ENCODE measurements around the gene PBX3. TPM values are rescaled to one million over a fixed set of nuclear protein-coding genes. Genes with fewer than 3 reads are reported as not detected.

PBX3 gene
- total RNA-seq, 4 donors from 2014 or later: 19.3 to 41.3 (median 25.1) TPM

GRCh38 chr9:125785248-125785751 is 38.1 kb downstream of the PBX3 start:
- no peak for ATAC-seq (ENCODE audit: low FRiP score)
- no peak for DNase-seq (ENCODE audit: low spot score)
- no peak for TF ChIP-seq CTCF (IDR thresholded peaks at IDR 0.05)

GRCh38 chr9:125787715-125788114 is 40.5 kb downstream of the PBX3 start:
- TF ChIP-seq CTCF (IDR thresholded peaks at IDR 0.05): no peak
- ATAC-seq (ENCODE audit: low FRiP score) (no peak), DNase-seq (ENCODE audit: low spot score) (no peak)

- DNase-seq (ENCODE audit: low spot score): no peak
- no peak for TF ChIP-seq CTCF (IDR thresholded peaks at IDR 0.05)
- ATAC-seq (ENCODE audit: low FRiP score): no peak
Measured at GRCh38 chr9:125789196-125789595, 42.0 kb downstream of the PBX3 start.

GRCh38 chr9:125794708-125795107 is 47.5 kb downstream of the PBX3 start:
- TF ChIP-seq CTCF (IDR thresholded peaks at IDR 0.05): no peak
- no peak for ATAC-seq (ENCODE audit: low FRiP score)
- DNase-seq (ENCODE audit: low spot score): no peak

GRCh38 chr9:125795970-125796596 is 48.9 kb downstream of the PBX3 start:
- TF ChIP-seq CTCF (IDR thresholded peaks at IDR 0.05): no peak
- ATAC-seq (ENCODE audit: low FRiP score) (no peak), DNase-seq (ENCODE audit: low spot score) (no peak)

GRCh38 chr9:125797930-125798329 is 50.8 kb downstream of the PBX3 start:
- DNase-seq (ENCODE audit: low spot score) (no peak), ATAC-seq (ENCODE audit: low FRiP score) (no peak)
- TF ChIP-seq CTCF (IDR thresholded peaks at IDR 0.05): no peak

GRCh38 chr9:125803526-125803925 is 56.4 kb downstream of the PBX3 start:
- ATAC-seq (ENCODE audit: low FRiP score): no peak
- no peak for TF ChIP-seq CTCF (IDR thresholded peaks at IDR 0.05)

More at GRCh38 chr9:125803526-125803925, 56.4 kb downstream of the PBX3 start:
- DNase-seq (ENCODE audit: low spot score): no peak

Data from omental fat pad (tissue), 4 donors.